GM21529 (cell line): Measurements from ENCODE around the gene AP4B1.

Experiments used
- ATAC-seq: cut with Tn5 transposase; IDR thresholded peaks from one replicate; pipeline ENCODE4 v1.9.1; 2021; ENCODE audit not compliant: unreplicated experiment

Gene AP4B1

GRCh38 chr1:113895961-113896360 lies 8.6 kb downstream of the AP4B1 start:
- ATAC-seq, result no peak

DNA sequence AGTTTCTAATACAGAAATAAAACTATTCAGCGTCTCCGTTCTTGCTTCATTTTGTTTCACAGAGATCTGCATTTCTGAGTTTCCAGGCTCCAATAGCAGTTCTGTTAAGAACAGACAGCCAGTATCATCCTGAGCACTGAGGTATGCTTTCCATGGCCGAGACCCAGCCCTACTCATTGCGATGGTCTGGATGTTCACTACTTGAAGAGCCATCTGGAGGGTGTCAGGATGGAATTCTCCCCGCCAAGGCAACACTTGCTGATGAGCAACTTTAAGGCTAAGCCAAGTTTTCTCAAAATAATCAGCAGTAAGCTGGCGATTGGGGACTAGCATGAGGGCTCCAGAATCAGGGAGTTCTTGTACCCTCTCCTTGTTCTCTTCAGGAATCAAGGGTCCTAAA lies 9.5 kb downstream of the AP4B1 start:
- ATAC-seq, result no peak

DNA sequence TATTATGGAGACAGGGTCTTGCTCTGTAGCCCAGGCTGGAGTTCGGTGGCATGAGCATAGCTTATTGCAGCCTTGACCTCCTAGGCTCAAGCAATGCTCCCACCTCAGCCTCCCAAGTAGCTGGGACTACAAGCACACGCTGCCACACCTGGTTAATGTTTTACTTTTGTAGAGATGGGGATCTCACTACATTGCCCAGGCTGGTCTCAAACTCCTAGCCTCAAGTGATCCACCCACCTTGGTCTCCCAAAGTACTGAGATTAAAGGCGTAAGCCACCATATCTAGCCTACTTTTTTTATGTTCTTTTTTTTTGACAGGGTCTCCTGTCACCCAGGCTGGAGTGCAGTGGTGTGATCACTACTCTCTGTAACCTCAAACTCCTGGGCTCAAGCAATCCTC lies 11.3 kb downstream of the AP4B1 start:
- no peak for ATAC-seq

- no peak for ATAC-seq
Measured at GRCh38 chr1:113891631-113892220, 12.9 kb downstream of the AP4B1 start.

DNA sequence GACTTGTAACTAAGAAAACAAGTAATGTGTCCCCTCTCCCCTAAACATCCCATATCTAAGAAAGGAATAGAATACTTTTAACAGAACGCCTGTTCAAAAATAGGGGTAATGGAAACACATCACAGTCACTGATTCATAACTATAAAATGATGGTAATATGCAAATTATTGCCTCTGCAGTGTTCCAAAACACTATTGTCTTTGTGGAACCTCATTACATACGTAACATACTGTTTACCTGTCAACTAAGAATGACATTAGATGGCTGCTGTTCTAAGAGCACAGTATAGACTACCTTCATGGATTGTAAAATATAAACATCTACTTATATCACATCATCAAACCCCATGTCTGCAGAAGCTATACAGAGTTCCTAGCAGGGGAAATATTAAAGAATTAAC lies 13.8 kb downstream of the AP4B1 start:
- ATAC-seq, result no peak

GRCh38 chr1:113887402-113888175 lies 17.0 kb downstream of the AP4B1 start, which contains the start of gene BCL2L15:
TSS of gene BCL2L15 (minus strand) at chr1:113887581. CDS start at chr1:113887375, 206 bp downstream.
- no peak for ATAC-seq

GRCh38 chr1:113886417-113887401 lies 17.9 kb downstream of the AP4B1 start:
- ATAC-seq, result no peak

GRCh38 chr1:113881661-113882060 lies 22.9 kb downstream of the AP4B1 start:
- no peak for ATAC-seq

DNA sequence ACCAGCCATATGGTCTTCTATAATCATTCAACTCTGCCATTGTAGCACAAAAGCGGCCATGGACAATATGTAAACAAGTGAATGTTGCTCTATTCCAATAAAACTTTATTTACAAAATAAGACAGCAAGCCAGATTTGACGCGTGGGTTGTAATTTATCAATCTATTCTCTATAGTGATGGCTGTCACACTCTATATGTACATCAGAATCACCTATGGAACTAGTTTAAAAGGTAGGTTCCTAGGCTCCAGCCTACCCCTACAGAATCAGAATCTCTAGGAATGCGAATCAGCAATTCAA lies 24.9 kb downstream of the AP4B1 start:
- no peak for ATAC-seq

GRCh38 chr1:113876176-113876575 lies 28.4 kb downstream of the AP4B1 start:
- ATAC-seq, result no peak

DNA sequence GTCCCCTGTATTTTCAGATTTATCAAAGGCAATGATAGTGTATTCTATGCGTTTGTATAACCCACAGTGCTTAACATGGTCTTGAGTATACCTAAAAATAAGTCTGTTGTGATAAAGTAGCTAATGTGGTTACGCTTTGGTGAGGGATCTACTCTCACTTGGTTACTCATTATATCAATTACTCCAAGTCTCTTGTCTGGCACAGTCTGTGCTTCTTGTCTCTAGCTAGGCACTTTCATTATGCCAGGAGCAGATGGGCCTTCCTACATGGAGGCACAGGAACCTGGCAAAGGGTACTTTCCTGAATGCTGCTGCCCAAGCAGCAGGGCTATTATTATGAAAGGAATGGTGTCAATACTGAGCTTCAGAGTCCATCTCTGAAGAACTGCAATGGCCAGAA lies 28.9 kb downstream of the AP4B1 start:
- no peak for ATAC-seq

DNA sequence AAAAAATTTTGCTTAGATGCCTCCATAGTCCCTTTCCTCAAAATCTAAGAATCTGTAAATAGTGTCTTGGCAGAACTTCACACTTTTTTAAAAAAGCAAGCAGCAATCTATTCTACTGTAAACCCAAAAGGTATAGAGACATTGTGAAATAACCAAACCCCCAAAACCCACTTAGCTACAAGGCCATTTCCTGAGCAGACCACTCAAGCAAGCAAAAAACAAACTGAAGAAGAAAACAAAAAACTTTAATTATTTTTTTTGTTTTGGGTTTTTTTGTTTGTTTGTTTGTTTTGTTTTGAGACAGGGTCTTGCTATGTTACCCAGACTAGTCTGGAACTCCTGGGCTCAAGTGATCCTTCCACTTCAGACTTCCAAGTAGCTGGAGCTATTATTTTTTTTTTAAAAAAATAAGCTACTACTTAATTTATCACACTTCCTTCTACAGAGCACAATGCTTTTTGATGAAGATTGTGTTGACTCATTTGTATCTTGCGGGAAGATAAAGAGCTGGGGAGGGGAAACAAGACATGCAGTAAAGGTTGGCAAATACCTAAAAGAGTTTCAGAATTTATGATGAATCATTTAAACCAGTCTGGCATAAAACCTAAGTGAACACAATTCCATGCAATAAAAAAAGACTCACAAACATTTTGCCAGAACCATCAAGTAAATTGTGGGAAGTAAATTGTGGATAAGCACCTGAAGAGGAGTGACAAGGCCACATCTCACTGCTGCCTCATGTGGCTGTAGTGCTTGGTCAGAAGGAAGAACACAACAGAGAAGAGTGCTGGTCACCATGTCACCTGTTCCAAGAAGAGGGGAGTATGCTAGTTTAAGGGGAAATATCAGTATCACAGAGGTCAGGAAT lies 30.4 kb downstream of the AP4B1 start:
- ATAC-seq, result peak; percentile 32

GRCh38 chr1:113872219-113872935 lies 32.2 kb downstream of the AP4B1 start:
- peak; percentile 4 for ATAC-seq

DNA sequence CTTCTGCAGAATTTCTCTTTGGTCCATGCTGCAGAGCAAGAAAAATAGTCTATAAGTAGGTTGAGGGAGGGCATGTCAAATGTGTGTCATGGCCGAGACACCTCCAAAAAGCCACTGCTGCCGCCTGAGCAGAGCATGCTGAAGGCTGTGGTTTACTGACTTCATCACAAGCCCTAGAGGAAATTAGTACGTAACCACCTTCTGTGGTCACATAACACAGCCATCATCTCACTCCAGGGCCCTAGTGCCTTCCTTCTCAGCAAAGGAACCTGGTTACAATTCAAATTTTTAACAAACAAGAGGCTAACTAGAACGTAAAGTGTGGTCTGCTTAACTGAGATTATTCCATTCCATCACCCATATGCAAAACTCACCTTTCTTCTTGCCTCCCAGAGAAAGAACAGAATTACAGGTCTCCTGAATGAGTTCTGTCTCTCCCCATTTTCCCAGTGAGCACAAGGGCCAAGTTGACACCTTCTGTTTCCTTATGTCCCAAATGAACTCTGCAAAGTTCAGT lies 32.9 kb downstream of the AP4B1 start, which contains the start of gene PTPN22:
TSS of gene PTPN22 (minus strand) at position 116 of the 517 bp plus-strand sequence.
- peak; percentile 92 for ATAC-seq

- no peak for ATAC-seq
Measured at GRCh38 chr1:113870778-113871177, 33.8 kb downstream of the AP4B1 start.

DNA sequence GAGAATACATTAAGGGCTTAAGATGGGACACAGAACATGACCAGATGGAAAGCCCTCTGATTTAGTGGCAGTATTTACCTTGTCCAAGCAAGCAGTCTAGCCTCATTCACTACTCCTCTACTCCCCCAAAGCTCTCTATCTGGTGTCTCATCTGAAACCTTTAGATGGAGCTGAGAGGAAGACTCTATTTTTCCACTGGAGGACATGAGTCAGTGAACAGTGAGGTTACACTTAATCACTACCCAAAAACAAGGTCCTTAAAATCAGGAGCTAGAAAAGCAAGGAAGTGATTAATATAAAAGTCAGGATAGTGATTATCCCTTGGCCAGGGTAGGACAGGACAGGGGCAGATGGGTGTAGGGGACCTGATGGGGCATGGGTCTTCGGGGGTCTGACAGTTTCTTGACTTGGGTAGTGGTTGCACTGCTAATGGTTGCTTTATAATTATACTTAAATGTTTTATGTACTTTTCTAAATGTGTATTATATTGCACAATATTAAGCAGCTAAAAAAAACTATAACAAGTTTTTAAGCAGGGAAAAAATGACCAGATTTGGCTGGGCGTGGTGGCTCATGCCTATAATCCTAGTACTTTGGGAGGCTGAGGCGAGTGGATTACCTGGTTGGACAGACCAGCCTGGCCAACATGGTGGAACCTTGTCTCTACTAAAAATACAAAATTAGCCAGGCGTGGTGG lies 36.1 kb downstream of the AP4B1 start:
- no peak for ATAC-seq

DNA sequence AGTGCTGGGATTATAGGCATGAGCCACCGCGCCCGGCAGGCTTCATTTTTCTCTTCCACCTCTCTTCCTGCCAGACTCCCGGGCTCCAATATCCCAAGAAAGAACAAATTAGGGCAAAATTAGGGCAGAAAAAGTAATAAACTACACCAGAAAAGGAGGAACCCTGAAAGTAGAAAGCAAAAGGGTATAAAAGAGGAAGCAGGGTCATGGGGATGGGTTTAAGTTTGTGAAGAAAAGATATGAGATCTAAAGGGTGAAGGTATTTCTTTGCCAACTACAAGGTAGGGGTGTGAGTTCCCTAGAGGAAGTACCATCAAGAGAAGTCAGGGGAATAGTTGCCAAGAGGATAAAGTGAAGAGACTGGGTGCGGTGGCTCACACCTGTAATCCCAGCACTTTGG lies 43.0 kb downstream of the AP4B1 start:
- ATAC-seq, result no peak

GRCh38 chr1:113860891-113861290 lies 43.7 kb downstream of the AP4B1 start:
- no peak for ATAC-seq
